DOHH2 (cell line): Measurements from ENCODE around the gene BLOC1S5.

Experiments used
- H3F3A ChIP-seq: fragments of 200-600 bp; sonication (generic), shearing (Covaris generic); 2 replicates; pipeline ENCODE4 v1.6.0; 2016; ENCODE audit warnings: antibody characterized with exemption, mild to moderate bottlenecking; ENCODE audit not compliant: control insufficient read depth, insufficient read depth
- H3K27ac ChIP-seq: fragments of 200-600 bp; sonication (generic); 2 replicates; pipeline ENCODE4 v1.5.1; 2014; ENCODE audit warnings: low read depth, mild to moderate bottlenecking, low read length, moderate library complexity
- H3K27me3 ChIP-seq: fragments of 200-600 bp; sonication (generic); 2 replicates; pipeline ENCODE4 v1.6.1; 2014; ENCODE audit warnings: mild to moderate bottlenecking, low read length, mixed read lengths; ENCODE audit not compliant: control insufficient read depth
- H3K36me3 ChIP-seq: fragments of 200-600 bp; sonication (generic); 2 replicates; pipeline ENCODE4 v1.6.1; 2014; ENCODE audit warnings: mild to moderate bottlenecking, low read length, moderate library complexity, mixed read lengths; ENCODE audit not compliant: control insufficient read depth
- H3K4me1 ChIP-seq: fragments of 200-600 bp; sonication (generic); 2 replicates; pipeline ENCODE4 v1.6.1; 2014; ENCODE audit warnings: mild to moderate bottlenecking, low read length, mixed read lengths; ENCODE audit not compliant: control insufficient read depth
- H3K4me2 ChIP-seq: fragments of 200-600 bp; sonication (generic); 2 replicates; pipeline ENCODE4 v1.6.0; 2014; ENCODE audit warnings: mild to moderate bottlenecking, low read length, moderate library complexity
- H3K4me3 ChIP-seq: fragments of 200-600 bp; sonication (generic); 2 replicates; pipeline ENCODE4 v1.5.1; 2014; ENCODE audit warnings: mild to moderate bottlenecking, low read length, mixed read lengths
- H3K79me2 ChIP-seq: fragments of 200-600 bp; sonication (generic); 2 replicates; pipeline ENCODE4 v1.6.1; 2014; ENCODE audit warnings: mild to moderate bottlenecking, low read length, mixed read lengths; ENCODE audit not compliant: control insufficient read depth
- H3K9me2 ChIP-seq: fragments of 200-600 bp; sonication (generic); replicated peaks from 2 replicates; pipeline ENCODE4 v1.6.1; 2014; ENCODE audit warnings: mild to moderate bottlenecking, low read length, mixed read lengths; ENCODE audit not compliant: control insufficient read depth
- H3K9me3 ChIP-seq: fragments of 200-600 bp; sonication (generic); 2 replicates; pipeline ENCODE4 v1.6.1; 2014; ENCODE audit warnings: antibody characterized with exemption, low read length, mixed read lengths; ENCODE audit not compliant: control insufficient read depth, insufficient read depth
- H4K20me1 ChIP-seq: fragments of 200-600 bp; sonication (generic); 2 replicates; pipeline ENCODE4 v1.6.0; 2014; ENCODE audit warnings: low read depth, mild to moderate bottlenecking, antibody characterized with exemption, low read length, moderate library complexity; ENCODE audit not compliant: control insufficient read depth, insufficient read depth
- CTCF ChIP-seq: fragments of 200-600 bp; sonication (generic); IDR thresholded peaks from one replicate; pipeline ENCODE4 v1.5.1; 2014; ENCODE audit warnings: antibody characterized with exemption, mild to moderate bottlenecking, low read depth, low read length; ENCODE audit not compliant: poor library complexity, severe bottlenecking
- EZH2phosphoT487 ChIP-seq: fragments of 200-600 bp; sonication (generic); IDR thresholded peaks from 2 replicates; pipeline ENCODE4 v1.6.1; 2017; ENCODE audit warnings: borderline replicate concordance, mild to moderate bottlenecking, antibody characterized with exemption, low read length, moderate library complexity, mixed read lengths

Gene BLOC1S5

GRCh38 chr6:7998103-7998725 lies 66.0 kb downstream of the BLOC1S5 start:
- no peak overlapping the region for H3K27ac ChIP-seq
- H4K20me1 ChIP-seq: 0 out of 2 replicates have a peak, but pooled peaks cover 1% of the 10 kb centered on the region

GRCh38 chr6:7997286-7997685 lies 66.9 kb downstream of the BLOC1S5 start:
- no peak overlapping the region for H3K4me2 ChIP-seq
- H3K9me3 ChIP-seq: no peaks in the 10 kb centered on the region
- H3K4me1 ChIP-seq: no peaks in the 10 kb centered on the region
- no peak overlapping the region for H3K27ac ChIP-seq
- H3K79me2 ChIP-seq: no peaks in the 10 kb centered on the region
- no peaks in the 10 kb centered on the region for H3K9me2 ChIP-seq
- no peaks in the 10 kb centered on the region for H3K36me3 ChIP-seq
- no peaks in the 10 kb centered on the region for H3K27me3 ChIP-seq
- no peak for TF ChIP-seq CTCF
- TF ChIP-seq EZH2phosphoT487: no peak
- no peaks in the 10 kb centered on the region for H4K20me1 ChIP-seq
- no peaks in the 10 kb centered on the region for H3F3A ChIP-seq
- no peak overlapping the region for H3K4me3 ChIP-seq

More at GRCh38 chr6:7998103-7998725, 66.0 kb downstream of the BLOC1S5 start:
- no peaks in the 10 kb centered on the region for H3K79me2 ChIP-seq
- H3K27me3 ChIP-seq: no peaks in the 10 kb centered on the region
- H3K9me3 ChIP-seq: no peaks in the 10 kb centered on the region
- TF ChIP-seq EZH2phosphoT487 (no peak), CTCF (no peak)
- no peaks in the 10 kb centered on the region for H3K36me3 ChIP-seq
- no peak overlapping the region for H3K4me3 ChIP-seq
- H3K9me2 ChIP-seq: no peaks in the 10 kb centered on the region
- no peak overlapping the region for H3K4me2 ChIP-seq
- no peaks in the 10 kb centered on the region for H3K4me1 ChIP-seq
- H3F3A ChIP-seq: no peaks in the 10 kb centered on the region

- Histone ChIP-seq H3K9me3 (no peaks in the 10 kb centered on the region), H4K20me1 (no peaks in the 10 kb centered on the region), H3K4me3 (no peak overlapping the region), H3K4me1 (no peaks in the 10 kb centered on the region), H3K27me3 (no peaks in the 10 kb centered on the region), H3K36me3 (no peaks in the 10 kb centered on the region), H3K27ac (no peak overlapping the region), H3K79me2 (no peaks in the 10 kb centered on the region), H3F3A (no peaks in the 10 kb centered on the region), H3K9me2 (no peaks in the 10 kb centered on the region), H3K4me2 (no peak overlapping the region)
- TF ChIP-seq CTCF: no peak
- no peak for TF ChIP-seq EZH2phosphoT487
Measured at GRCh38 chr6:7996538-7997111, 67.6 kb downstream of the BLOC1S5 start.
